Measurements from ENCODE around the gene KREMEN2.

- TF ChIP-seq EP300 (IDR thresholded peaks at IDR 0.05) (no peak), POLR2A (IDR thresholded peaks at IDR 0.05) (no peak)
These were observed 51.9 kb downstream of the KREMEN2 start for GRCh38 chr16:3015865-3016521.
